Urothelium cell line (cell line): ENCODE measurements around the gene FRS2.

Source experiments
- DNase-seq: peaks from one replicate; pipeline ENCODE4 v3.0.0; 2011; ENCODE audit warnings: low spot score, mixed read lengths
- FAIRE-seq: peaks from 2 replicates; lab custom pipeline; 2011; peaks lifted over from hg19 to GRCh38; lab: Jason Lieb, UNC

The FRS2 gene

DNA sequence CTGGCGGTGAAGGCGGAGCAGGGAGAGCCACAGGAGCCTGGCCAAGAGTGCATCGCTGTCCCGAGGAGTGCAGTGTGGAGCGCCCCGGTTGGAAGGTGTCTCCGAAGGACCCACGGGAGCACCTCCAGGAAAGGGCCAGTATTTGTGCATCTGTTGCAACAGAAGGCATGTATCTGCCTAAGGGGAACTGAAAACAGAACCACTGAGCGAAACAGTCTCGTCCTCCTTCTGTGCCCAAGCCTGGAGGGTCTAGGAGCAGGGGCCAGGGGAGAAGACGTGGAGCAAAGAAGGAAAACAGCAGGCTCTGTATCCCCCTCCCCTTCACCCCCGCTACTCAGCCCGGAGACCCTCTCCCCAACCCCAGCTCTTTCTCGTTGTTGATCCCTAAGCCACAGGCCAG, 145.8 kb downstream of the FRS2 start:
- DNase-seq, result no peak
- FAIRE-seq, result no peak

DNA sequence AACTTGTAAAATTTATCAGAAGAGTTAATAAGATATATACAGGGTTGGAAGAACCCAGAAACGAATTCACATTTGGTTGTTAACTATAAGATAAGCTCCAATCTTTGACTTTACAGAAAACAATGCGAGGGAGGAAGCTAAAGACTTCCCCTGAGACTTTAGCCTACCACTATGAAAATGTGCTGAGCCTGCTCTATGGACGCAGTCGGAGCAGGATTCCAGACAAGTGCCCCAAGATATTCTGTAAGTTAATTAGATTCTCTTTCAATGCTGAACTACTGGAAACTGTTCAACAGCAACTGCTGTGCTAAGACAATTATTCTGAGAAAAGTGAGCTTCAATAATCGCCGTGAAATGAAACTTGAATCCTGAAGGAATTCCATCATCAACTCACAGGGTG, 148.9 kb downstream of the FRS2 start:
- no peak for FAIRE-seq
- DNase-seq, result no peak

DNA sequence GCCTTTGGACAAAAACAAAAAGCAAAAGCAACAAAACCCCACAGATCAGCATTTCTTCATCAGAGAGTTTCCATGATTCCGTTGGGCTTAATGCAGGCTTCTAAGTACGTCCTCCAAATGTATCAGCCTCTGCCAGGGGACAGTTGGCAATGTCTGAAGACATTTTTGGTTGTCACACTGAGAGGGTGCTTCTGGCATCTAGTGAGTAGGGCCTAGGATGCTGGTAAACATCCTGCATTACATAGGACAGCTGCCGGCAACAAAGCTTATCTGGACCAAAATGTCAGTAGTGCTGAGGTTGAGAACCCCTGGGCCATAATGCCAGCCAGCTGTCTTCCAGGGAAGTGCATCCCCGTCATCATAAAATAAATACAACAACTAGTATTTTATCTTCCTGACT, 149.9 kb downstream of the FRS2 start:
- no peak for DNase-seq
- no peak for FAIRE-seq

DNA sequence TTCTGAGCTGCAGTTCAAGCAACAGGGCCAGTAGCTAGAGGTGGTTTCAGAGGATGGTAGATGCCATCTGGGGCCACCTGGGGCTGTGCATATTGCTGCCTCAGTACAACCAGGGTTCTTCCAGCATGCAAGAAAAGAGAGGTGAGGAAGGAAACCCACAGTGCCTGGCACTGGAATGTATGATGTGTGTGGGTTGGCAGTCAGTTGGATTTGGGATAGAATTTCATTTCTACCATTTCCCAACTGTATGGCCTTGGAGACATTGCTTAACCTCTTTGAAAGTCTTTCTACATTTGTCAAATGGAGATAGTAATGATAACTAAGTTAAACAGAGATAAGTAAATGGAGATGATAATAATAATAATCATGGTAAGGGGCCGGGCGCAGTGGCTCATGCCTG, 150.7 kb downstream of the FRS2 start:
- FAIRE-seq (no peak), DNase-seq (no peak)

DNA sequence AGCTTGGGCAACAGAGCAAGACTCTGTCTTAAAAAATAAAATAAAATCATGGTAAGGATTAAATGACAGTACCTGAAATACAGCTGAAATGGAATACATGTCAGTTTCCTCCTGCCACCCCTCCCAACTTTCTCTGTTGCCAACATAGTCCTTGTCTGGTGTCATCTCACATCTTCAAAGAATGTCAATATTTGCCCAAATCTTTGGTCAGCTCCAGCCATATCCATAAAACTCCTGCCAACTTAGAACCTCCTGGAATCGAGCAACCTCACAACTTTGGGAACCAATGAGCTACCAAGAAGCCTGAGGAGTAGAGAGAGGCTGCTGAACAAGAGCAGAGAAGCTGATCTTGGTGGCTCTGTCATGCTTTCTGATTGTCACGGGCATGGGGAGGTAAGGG, 151.4 kb downstream of the FRS2 start:
- FAIRE-seq (no peak), DNase-seq (no peak)

DNA sequence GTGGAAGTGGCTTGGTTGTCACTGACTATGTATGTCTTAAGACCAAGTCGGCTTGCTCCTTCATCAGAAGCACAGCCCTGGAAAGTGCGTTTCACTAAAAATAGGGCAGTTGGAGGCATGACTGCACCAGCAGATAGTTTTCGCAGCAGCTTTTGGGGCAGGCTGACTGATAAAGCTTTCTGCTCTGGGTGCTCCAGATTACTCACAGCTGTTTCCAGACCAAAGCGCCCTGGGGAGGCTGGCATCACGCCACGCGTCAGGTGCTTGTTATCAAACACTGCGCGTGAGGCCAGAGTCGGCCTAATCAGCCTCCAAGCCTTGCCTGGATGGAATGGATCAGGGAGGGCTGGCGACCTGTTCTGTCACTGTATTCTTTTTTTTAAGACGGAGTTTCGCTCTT, 153.8 kb downstream of the FRS2 start:
- DNase-seq (no peak), FAIRE-seq (no peak)

DNA sequence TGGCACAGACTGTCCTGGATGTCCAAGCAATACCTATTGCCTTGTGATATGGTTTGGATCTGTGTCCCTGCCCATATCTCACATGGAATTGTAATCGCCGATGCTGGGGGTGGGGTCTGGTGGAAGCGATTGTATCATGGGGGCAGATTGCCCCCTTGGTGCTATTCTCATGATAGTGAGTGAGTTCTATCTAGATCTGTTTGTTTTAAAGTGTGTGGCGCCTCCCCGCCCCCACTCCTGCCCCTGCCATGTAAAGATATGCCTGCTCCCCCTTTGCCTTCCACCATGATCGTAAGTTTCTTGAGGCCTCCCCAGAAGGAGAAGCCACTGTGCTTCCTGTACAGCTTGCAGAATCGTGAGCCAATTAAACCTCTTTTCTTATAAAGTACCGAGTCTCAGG, 157.3 kb downstream of the FRS2 start:
- FAIRE-seq, result no peak

More for the DNA sequence above, 157.3 kb downstream of the FRS2 start:
- DNase-seq, result no peak
